ENCODE results near the gene GPC3. TPM values are rescaled to one million over a fixed set of nuclear protein-coding genes. Genes with fewer than 3 reads are reported as not detected.
"Not testable (repeated sequence)": the region's sequence is repeated elsewhere in the genome, so short reads cannot be mapped to it uniquely, and the experiment has no call there.

Gene GPC3
- total RNA-seq, 1 experiment from 2014 or later = not detected

DNA sequence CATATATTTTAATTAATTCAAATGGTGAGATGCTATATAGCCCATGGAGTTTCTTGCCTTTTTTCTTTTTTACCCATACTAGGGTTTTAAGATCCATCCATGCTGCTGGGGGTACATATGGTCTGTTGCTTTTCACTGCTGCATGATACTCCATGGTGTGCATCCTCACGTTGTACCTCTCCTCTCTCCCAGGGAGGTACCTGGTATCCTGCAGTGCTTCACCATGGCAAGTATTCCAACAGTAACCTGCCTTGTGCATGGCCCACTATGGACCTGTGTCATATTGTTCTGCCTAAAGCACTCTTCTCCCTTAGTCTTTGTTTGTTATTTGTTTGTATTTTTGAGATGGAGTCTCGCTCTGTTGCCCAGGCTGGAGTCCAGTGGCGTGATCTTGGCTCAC lies 455.8 kb downstream of the GPC3 start:
- Histone ChIP-seq H3K27ac (ENCODE audit: low read length) (no peak overlapping the region), H4K20me1 (ENCODE audit: insufficient read depth, low read depth, low read length) (no peaks in the 10 kb centered on the region), H3K4me3 (ENCODE audit: low read length) (no peak overlapping the region), H2AFZ (ENCODE audit: low read length) (no peak overlapping the region), H3K4me2 (ENCODE audit: low read depth, low read length, poor library complexity, severe bottlenecking) (no peak overlapping the region), H3K9me3 (ENCODE audit: low read length) (no peaks in the 10 kb centered on the region), H3K9me2 (replicated peaks; ENCODE audit: insufficient read depth, low read length) (no peaks in the 10 kb centered on the region), H3K36me3 (ENCODE audit: insufficient read depth, low read length) (no peaks in the 10 kb centered on the region), H3K27me3 (ENCODE audit: low read length) (no peaks in the 10 kb centered on the region), H3K79me2 (ENCODE audit: low read length) (no peaks in the 10 kb centered on the region), H3K4me1 (ENCODE audit: low read length) (no peaks in the 10 kb centered on the region), H3K9ac (ENCODE audit: low read length) (no peak overlapping the region)
- no peak for DNase-seq

DNA sequence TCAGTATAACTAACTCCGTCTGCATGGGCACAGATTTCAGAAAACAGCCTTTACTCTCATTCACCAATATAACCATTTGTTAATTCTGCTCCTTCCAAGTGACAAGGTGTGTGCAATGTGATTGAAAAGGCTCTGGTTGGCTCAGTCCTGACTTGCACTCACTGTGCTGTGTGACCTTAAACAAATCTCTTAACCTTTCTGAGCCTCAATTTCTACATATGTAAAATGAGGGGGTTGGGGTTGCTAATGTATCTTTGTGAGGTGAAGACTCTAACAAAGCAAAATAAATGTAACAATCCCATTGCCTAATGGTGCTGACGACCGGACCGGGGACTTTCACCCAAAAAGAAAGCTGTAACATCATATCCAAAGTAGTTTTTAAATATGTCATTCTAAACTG lies 457.6 kb downstream of the GPC3 start:
- no peaks in the 10 kb centered on the region for H3K9me2 ChIP-seq (replicated peaks; ENCODE audit: insufficient read depth, low read length)
- no peak for DNase-seq
- H3K4me2 ChIP-seq (ENCODE audit: low read depth, low read length, poor library complexity, severe bottlenecking) = no peak overlapping the region
- no peak overlapping the region for H3K4me3 ChIP-seq (ENCODE audit: low read length)
- H2AFZ ChIP-seq (ENCODE audit: low read length) = no peak overlapping the region
- H3K79me2 ChIP-seq (ENCODE audit: low read length) = no peaks in the 10 kb centered on the region
- H3K9me3 ChIP-seq (ENCODE audit: low read length) = no peaks in the 10 kb centered on the region
- H3K36me3 ChIP-seq (ENCODE audit: insufficient read depth, low read length) = no peaks in the 10 kb centered on the region
- H3K27ac ChIP-seq (ENCODE audit: low read length) = no peak overlapping the region
- H3K9ac ChIP-seq (ENCODE audit: low read length) = no peak overlapping the region
- H4K20me1 ChIP-seq (ENCODE audit: insufficient read depth, low read depth, low read length) = no peaks in the 10 kb centered on the region
- no peaks in the 10 kb centered on the region for H3K4me1 ChIP-seq (ENCODE audit: low read length)
- H3K27me3 ChIP-seq (ENCODE audit: low read length) = no peaks in the 10 kb centered on the region

DNA sequence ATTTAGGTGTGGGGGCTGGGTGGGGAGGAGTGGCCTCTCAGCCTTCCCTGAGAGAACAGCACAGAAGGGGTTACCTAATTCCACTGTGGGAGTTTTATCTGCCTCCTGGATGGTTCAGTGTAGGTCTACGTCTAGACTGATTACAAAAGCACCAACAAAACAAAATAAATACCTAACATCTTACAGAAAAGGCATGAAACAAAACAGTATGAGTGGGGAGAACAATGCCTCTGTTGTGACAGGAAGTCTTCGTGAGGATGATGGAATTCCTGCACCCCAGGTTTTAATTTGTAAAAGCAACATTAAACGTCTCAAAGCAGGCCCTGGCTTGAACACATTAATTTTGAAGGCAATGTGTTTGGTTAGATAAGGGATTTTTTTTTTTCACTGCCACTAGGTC lies 458.0 kb downstream of the GPC3 start:
- no peaks in the 10 kb centered on the region for H4K20me1 ChIP-seq (ENCODE audit: insufficient read depth, low read depth, low read length)

GRCh38 chrX:133526773-133527172 lies 458.6 kb downstream of the GPC3 start:
- not testable (repeated sequence) for H3K79me2 ChIP-seq (ENCODE audit: low read length); DNase-seq; H4K20me1 ChIP-seq (ENCODE audit: insufficient read depth, low read depth, low read length); H3K27ac ChIP-seq (ENCODE audit: low read length); H3K36me3 ChIP-seq (ENCODE audit: insufficient read depth, low read length); H3K9me3 ChIP-seq (ENCODE audit: low read length); H3K4me1 ChIP-seq (ENCODE audit: low read length); H3K27me3 ChIP-seq (ENCODE audit: low read length); H3K9ac ChIP-seq (ENCODE audit: low read length); H3K9me2 ChIP-seq (replicated peaks; ENCODE audit: insufficient read depth, low read length); H3K4me3 ChIP-seq (ENCODE audit: low read length); H2AFZ ChIP-seq (ENCODE audit: low read length); H3K4me2 ChIP-seq (ENCODE audit: low read depth, low read length, poor library complexity, severe bottlenecking)

More for the DNA sequence above, 458.0 kb downstream of the GPC3 start:
- H3K9me3 ChIP-seq (ENCODE audit: low read length) = no peaks in the 10 kb centered on the region
- no peak overlapping the region for H3K27ac ChIP-seq (ENCODE audit: low read length)
- no peaks in the 10 kb centered on the region for H3K9me2 ChIP-seq (replicated peaks; ENCODE audit: insufficient read depth, low read length)
- H3K9ac ChIP-seq (ENCODE audit: low read length) = no peak overlapping the region
- no peaks in the 10 kb centered on the region for H3K4me1 ChIP-seq (ENCODE audit: low read length)
- no peak for DNase-seq
- no peak overlapping the region for H3K4me2 ChIP-seq (ENCODE audit: low read depth, low read length, poor library complexity, severe bottlenecking)
- H2AFZ ChIP-seq (ENCODE audit: low read length) = no peak overlapping the region
- no peaks in the 10 kb centered on the region for H3K79me2 ChIP-seq (ENCODE audit: low read length)
- H3K4me3 ChIP-seq (ENCODE audit: low read length) = no peak overlapping the region
- H3K36me3 ChIP-seq (ENCODE audit: insufficient read depth, low read length) = no peaks in the 10 kb centered on the region
- no peaks in the 10 kb centered on the region for H3K27me3 ChIP-seq (ENCODE audit: low read length)

DNA sequence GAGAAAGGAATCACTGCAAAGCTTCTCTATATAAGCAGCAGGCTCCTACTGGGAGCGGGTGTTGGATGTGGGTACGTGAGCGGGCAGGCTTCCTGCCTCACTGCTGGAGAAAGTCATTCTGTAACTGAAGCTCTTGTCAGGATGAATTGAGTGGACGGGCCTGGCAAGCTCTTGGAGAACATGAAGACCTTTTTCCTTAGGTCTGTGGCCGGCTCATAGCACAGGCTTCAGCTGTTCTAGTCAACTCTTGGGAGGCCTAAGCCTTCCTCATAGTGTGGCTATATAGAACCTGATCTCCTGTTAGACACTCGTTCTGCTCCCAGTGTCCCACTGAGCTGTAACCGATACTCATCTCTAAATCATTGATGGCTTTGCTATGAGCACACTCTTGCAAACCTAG lies 461.9 kb downstream of the GPC3 start:
- no peaks in the 10 kb centered on the region for H3K79me2 ChIP-seq (ENCODE audit: low read length)
- no peak overlapping the region for H3K27ac ChIP-seq (ENCODE audit: low read length)
- H3K9me2 ChIP-seq (replicated peaks; ENCODE audit: insufficient read depth, low read length) = no peaks in the 10 kb centered on the region
- DNase-seq = no peak
- H3K9me3 ChIP-seq (ENCODE audit: low read length) = no peaks in the 10 kb centered on the region
- no peak overlapping the region for H3K9ac ChIP-seq (ENCODE audit: low read length)
- H3K27me3 ChIP-seq (ENCODE audit: low read length) = no peaks in the 10 kb centered on the region
- H4K20me1 ChIP-seq (ENCODE audit: insufficient read depth, low read depth, low read length) = no peaks in the 10 kb centered on the region
- no peak overlapping the region for H2AFZ ChIP-seq (ENCODE audit: low read length)
- no peak overlapping the region for H3K4me3 ChIP-seq (ENCODE audit: low read length)
- no peak overlapping the region for H3K4me2 ChIP-seq (ENCODE audit: low read depth, low read length, poor library complexity, severe bottlenecking)
- H3K36me3 ChIP-seq (ENCODE audit: insufficient read depth, low read length) = no peaks in the 10 kb centered on the region
- H3K4me1 ChIP-seq (ENCODE audit: low read length) = no peaks in the 10 kb centered on the region

GRCh38 chrX:133523081-133523487 lies 462.3 kb downstream of the GPC3 start:
- Histone ChIP-seq H3K27me3 (ENCODE audit: low read length) (no peaks in the 10 kb centered on the region), H3K4me1 (ENCODE audit: low read length) (no peaks in the 10 kb centered on the region), H3K4me2 (ENCODE audit: low read depth, low read length, poor library complexity, severe bottlenecking) (no peak overlapping the region), H3K27ac (ENCODE audit: low read length) (no peak overlapping the region), H3K9me3 (ENCODE audit: low read length) (no peaks in the 10 kb centered on the region), H4K20me1 (ENCODE audit: insufficient read depth, low read depth, low read length) (no peaks in the 10 kb centered on the region), H3K4me3 (ENCODE audit: low read length) (no peak overlapping the region), H3K79me2 (ENCODE audit: low read length) (no peaks in the 10 kb centered on the region), H3K9me2 (replicated peaks; ENCODE audit: insufficient read depth, low read length) (no peaks in the 10 kb centered on the region), H2AFZ (ENCODE audit: low read length) (no peak overlapping the region), H3K36me3 (ENCODE audit: insufficient read depth, low read length) (no peaks in the 10 kb centered on the region), H3K9ac (ENCODE audit: low read length) (no peak overlapping the region)
- no peak for DNase-seq

DNA sequence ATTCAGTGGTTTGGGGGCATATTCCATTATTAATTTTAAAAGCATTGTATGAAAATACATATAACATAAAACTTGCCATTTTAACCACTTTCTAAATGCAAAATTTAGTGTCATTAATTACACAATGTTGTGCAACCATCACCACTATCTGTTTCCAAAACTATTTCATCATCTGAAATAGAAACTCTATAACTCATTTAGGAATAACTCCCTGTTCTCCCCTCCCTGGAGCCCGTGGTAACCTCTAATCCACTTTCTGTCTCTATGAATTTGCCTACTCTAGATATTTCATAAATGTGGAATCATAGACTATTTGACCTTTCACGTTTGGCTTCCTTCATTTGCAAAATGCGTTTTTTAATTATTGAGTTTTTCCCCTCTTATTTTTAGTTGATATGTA lies 468.7 kb downstream of the GPC3 start:
- Histone ChIP-seq H3K9me3 (ENCODE audit: low read length) (no peaks in the 10 kb centered on the region), H3K9me2 (replicated peaks; ENCODE audit: insufficient read depth, low read length) (no peaks in the 10 kb centered on the region), H3K9ac (ENCODE audit: low read length) (no peak overlapping the region), H3K27me3 (ENCODE audit: low read length) (no peaks in the 10 kb centered on the region), H4K20me1 (ENCODE audit: insufficient read depth, low read depth, low read length) (no peaks in the 10 kb centered on the region), H3K27ac (ENCODE audit: low read length) (no peak overlapping the region), H3K4me2 (ENCODE audit: low read depth, low read length, poor library complexity, severe bottlenecking) (no peak overlapping the region), H3K36me3 (ENCODE audit: insufficient read depth, low read length) (no peaks in the 10 kb centered on the region), H3K79me2 (ENCODE audit: low read length) (no peaks in the 10 kb centered on the region), H3K4me3 (ENCODE audit: low read length) (no peak overlapping the region), H3K4me1 (ENCODE audit: low read length) (no peaks in the 10 kb centered on the region), H2AFZ (ENCODE audit: low read length) (no peak overlapping the region)
- no peak for DNase-seq

DNA sequence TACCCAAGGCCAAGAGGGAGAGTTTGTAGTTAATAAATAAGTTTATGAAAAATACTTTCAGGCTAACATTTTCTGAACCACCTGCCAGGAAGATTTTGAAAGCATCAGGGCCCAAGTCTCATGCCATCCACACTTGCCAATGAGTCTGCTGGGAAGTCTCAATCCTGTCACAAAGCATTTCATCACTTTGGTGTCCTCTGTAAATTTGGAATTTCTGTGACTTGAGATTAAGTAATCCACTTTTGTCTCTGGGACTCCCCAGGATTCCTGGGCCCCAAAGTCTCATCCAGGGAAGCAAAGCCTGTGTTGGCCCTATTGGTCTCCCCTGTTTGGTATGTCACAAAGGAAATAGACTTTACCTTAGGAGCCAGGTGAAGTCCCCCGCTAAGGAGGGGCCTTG lies 470.9 kb downstream of the GPC3 start:
- no peaks in the 10 kb centered on the region for H3K4me1 ChIP-seq (ENCODE audit: low read length)
- H3K4me2 ChIP-seq (ENCODE audit: low read depth, low read length, poor library complexity, severe bottlenecking) = no peak overlapping the region
- no peaks in the 10 kb centered on the region for H3K27me3 ChIP-seq (ENCODE audit: low read length)
- no peaks in the 10 kb centered on the region for H3K79me2 ChIP-seq (ENCODE audit: low read length)
- H3K9ac ChIP-seq (ENCODE audit: low read length) = no peak overlapping the region
- H3K9me3 ChIP-seq (ENCODE audit: low read length) = no peaks in the 10 kb centered on the region
- no peaks in the 10 kb centered on the region for H4K20me1 ChIP-seq (ENCODE audit: insufficient read depth, low read depth, low read length)
- no peak overlapping the region for H2AFZ ChIP-seq (ENCODE audit: low read length)
- no peak overlapping the region for H3K27ac ChIP-seq (ENCODE audit: low read length)
- H3K9me2 ChIP-seq (replicated peaks; ENCODE audit: insufficient read depth, low read length) = no peaks in the 10 kb centered on the region
- no peaks in the 10 kb centered on the region for H3K36me3 ChIP-seq (ENCODE audit: insufficient read depth, low read length)
- no peak for DNase-seq
- H3K4me3 ChIP-seq (ENCODE audit: low read length) = no peak overlapping the region

DNA sequence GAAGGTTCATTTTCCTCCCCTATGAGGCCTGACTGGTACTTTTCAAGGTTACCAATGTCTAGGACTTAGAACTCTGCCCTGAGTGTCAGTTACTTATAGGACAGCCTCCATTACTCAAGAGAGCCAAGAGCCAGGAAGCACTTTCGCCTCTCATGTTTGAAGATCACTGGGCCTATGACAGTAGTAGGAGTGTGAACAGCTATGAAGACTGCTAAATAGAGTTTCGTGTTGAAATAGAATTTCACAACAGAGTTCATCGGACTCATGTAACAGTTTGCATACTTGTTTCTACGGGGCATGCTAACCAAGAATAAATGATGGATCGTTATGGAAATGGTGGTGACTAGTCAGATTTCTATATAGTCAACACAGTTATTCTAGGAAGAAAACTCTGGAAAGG lies 472.3 kb downstream of the GPC3 start:
- no peak overlapping the region for H3K4me3 ChIP-seq (ENCODE audit: low read length)
- no peak overlapping the region for H2AFZ ChIP-seq (ENCODE audit: low read length)
- no peak overlapping the region for H3K4me2 ChIP-seq (ENCODE audit: low read depth, low read length, poor library complexity, severe bottlenecking)
- no peak for DNase-seq
- H4K20me1 ChIP-seq (ENCODE audit: insufficient read depth, low read depth, low read length) = no peaks in the 10 kb centered on the region
- no peak overlapping the region for H3K9ac ChIP-seq (ENCODE audit: low read length)
- H3K27me3 ChIP-seq (ENCODE audit: low read length) = no peaks in the 10 kb centered on the region
- no peaks in the 10 kb centered on the region for H3K79me2 ChIP-seq (ENCODE audit: low read length)
- H3K9me3 ChIP-seq (ENCODE audit: low read length) = no peaks in the 10 kb centered on the region
- no peaks in the 10 kb centered on the region for H3K4me1 ChIP-seq (ENCODE audit: low read length)
- no peaks in the 10 kb centered on the region for H3K9me2 ChIP-seq (replicated peaks; ENCODE audit: insufficient read depth, low read length)
- no peaks in the 10 kb centered on the region for H3K36me3 ChIP-seq (ENCODE audit: insufficient read depth, low read length)
- no peak overlapping the region for H3K27ac ChIP-seq (ENCODE audit: low read length)
